Activated naive CD4-positive, alpha-beta T cell treated with anti-CD3 and anti-CD28 coated beads, Interleukin-2, amount 50 U/mL, for 72 hours (primary cell): ENCODE measurements around the gene COA1. TPM values are rescaled to one million over a fixed set of nuclear protein-coding genes. Genes with fewer than 3 reads are reported as not detected.

Experiments used
- ATAC-seq, 2 donors: fragments of 150-1000 bp; cut with Tn5 transposase; 2 replicates each; pipeline ENCODE4 v1.10.0; 2021; ENCODE audit warnings: mild to moderate bottlenecking in 2 of 2, moderate library complexity in 2 of 2
- DNase-seq, 2 donors: peaks; one replicate each; pipeline ENCODE4 v3.0.0; 2021 to 2022; ENCODE audit warnings: low spot score in 2 of 2
- H3K27ac Mint-ChIP-seq, 2 donors: one replicate each; pipeline ENCODE4 v1.8.0; 2022; ENCODE audit warnings: mild to moderate bottlenecking in 2 of 2, mixed read lengths in 2 of 2
- H3K36me3 Mint-ChIP-seq, 2 donors: one replicate each; pipeline ENCODE4 v1.8.0; 2022; ENCODE audit warnings: mixed read lengths in 2 of 2
- H3K9me3 Mint-ChIP-seq, 2 donors: one replicate each; pipeline ENCODE4 v1.8.0; 2022; ENCODE audit warnings: mixed read lengths in 2 of 2
- total RNA-seq, 2 donors: library from RNA; stranded (reverse); gene quantifications; one replicate each; pipeline ENCODE4 v1.2.3, GENCODE V29; 2022

The COA1 gene
- total RNA-seq, 2 donors from 2014 or later: 31.9 to 72.4 TPM

DNA sequence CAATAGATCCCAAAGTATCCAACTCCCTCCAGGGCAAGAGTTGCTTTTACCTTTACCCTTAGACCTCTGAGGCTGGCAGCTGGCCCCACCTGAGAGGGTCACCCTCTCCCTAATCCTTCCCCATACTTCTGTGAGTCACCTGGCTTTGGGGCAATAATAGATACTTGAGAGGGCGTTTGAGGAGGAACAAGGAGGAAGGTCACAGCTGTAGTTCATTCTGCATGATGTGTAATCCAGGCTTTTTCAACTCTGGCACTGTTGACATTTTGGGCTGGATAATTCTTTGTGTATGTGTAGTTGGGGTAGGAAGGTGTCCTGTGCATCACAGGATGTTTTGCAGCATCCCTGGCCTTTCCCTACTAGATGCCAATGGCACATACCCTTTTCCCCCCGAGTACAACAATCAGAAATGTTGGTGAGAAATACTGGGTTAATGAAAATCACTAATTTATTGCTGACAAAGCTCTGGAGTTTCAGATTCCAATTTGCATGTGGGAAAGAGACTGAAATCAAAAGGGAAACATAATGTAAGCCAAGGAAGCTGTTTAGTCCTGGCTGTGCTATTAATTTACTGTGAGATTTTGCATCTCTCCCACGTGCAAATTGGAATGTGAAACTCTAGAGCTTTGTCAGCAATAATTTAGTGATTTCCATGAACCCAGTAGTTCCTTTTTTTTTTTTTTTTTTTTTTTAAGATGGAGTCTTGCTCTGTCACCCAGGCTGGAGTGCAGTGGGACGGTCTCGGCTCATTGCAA is 32.8 kb upstream of the COA1 start:
- no peak for ATAC-seq
- no peak for DNase-seq
- no peak overlapping the region for H3K27ac Mint-ChIP-seq
- H3K36me3 Mint-ChIP-seq: no peaks in the 10 kb centered on the region
- no peaks in the 10 kb centered on the region for H3K9me3 Mint-ChIP-seq

DNA sequence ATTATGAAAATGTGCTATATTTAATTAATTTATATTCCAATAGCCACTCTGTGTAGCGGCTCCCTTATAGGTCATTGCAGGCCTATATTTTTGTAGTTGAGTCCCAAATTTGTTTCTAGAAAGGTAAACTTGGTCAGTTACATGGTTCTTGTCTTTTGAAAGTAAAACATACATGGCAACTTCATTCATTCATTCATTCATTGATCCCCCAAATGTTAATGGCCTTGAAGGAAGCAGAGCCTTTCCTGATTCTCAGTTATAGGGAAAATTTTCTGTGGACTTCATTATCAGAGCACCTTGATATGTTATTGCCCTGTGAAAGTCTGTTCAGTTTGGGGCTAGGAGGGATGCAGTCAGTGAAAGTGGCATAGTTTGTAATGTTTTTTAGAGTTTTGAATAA is 32.1 kb upstream of the COA1 start:
- DNase-seq (no peak), ATAC-seq (no peak)
- Mint-ChIP-seq H3K27ac (no peak overlapping the region), H3K9me3 (no peaks in the 10 kb centered on the region), H3K36me3 (no peaks in the 10 kb centered on the region)

DNA sequence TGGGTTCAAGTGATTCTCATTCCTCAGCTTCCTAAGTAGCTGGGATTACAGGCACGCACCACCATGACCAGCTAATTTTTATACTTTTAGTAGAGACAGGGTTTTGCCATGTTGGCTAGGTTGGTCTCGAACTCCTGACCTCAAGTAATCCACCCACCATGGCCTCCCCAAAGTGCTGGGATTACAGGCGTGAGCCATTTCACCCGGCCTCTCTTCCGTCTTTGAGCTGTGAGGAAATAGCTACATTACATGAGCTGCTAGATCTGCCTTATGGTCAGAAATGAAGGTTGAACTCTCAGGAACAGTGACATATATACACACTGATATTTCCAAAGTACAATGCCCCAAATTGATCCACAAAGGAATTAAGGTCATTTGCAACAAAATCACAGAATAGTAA is 31.5 kb upstream of the COA1 start:
- Mint-ChIP-seq H3K9me3 (no peaks in the 10 kb centered on the region), H3K36me3 (no peaks in the 10 kb centered on the region), H3K27ac (no peak overlapping the region)
- DNase-seq (no peak), ATAC-seq (no peak)

DNA sequence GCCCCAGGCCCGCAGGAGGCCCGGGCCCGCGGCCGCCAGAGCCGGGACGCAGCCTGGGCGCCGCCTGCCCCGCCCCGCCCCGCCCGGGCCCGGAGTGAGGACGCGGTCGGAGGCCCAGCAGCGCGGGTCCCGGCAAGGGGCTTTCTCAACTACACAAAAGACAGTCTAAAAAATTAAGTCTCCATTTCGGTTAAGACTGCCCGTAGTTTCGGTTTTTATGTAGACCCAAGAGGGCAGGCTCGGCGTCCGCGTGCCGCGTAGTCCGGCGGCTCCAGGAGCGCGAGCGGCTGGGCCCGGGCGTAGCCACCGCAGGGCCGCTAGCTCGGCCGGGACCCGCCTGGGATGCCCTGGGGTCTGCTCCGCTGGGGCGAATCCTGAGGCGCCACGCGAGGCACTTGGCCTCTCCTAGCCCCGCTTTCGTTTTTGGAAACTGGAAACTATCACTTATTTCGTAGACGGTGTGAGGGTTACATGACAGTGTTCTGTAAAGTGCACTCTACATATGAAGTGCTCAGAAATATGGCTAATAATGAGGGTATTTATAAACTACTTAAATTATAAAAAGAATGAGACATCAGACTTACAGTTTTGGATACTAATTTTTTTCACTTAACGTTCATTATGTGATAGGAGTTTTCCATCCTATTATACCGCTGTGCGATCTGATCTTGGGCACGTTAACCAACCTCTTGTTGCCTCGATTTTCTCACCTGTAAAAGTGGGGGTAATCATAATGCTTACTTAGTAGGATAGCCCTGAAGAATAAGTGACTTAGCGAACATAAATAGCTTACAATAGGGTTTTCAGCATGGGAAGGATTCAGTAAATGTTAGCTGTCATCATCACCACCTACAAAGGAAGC is 29.7 kb upstream of the COA1 start:
- DNase-seq (peak in 1 of 2 donors; percentile 54), ATAC-seq (peak; percentile 59 to 74)
- H3K36me3 Mint-ChIP-seq: no peaks in the 10 kb centered on the region
- no peaks in the 10 kb centered on the region for H3K9me3 Mint-ChIP-seq
- peak overlapping the region in 1 of 2 donors; percentile 53 for H3K27ac Mint-ChIP-seq

DNA sequence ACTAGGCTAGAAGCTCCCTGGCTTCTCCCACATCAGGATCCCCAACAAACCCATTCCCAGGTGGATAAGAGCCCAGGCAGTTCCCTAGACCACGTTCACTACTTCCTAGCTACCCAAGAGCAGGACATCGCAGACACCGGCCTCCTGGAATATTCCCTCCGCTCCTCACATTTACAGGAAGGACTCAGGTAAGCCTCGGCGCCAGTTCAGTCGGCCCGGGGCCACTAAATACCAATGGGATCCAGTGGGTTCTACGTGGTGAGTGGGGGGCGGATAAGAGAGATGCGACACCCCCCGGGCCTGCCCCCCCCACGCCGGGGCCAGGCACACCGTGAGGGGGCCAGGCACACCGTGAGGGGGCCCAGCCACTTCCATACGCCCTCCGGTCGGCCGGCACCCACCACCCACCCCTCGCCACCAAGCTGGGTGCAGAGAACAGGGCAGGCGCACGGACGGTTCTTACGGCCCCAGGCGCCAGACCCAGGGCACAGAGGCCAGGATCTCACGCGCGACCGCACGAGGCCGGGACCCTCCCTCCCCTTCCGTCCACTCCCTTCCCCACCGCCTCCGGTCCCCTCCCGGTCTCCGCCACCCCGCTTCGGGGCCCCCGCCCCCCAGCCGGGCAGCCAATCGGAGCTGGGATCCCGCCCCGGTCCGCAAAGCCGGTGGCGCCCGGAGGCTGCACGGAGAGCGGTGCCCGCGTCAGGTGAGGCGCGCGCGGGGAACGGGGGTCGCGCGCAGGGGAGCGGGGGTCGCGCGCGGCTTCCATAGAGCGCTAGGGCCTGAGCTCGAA is 28.9 kb upstream of the COA1 start, which contains the start of gene BLVRA:
TSS of gene BLVRA (plus strand) at position 652 of the 793 bp plus-strand sequence. CDS start 12,479 bp downstream, outside the sequence.
- Mint-ChIP-seq H3K36me3 (no peaks in the 10 kb centered on the region), H3K9me3 (no peaks in the 10 kb centered on the region), H3K27ac (peak within 1 kb of the TSS; percentile 16 to 53)
- ATAC-seq (peak; percentile 75 to 82), DNase-seq (peak; percentile 70 to 73)

DNA sequence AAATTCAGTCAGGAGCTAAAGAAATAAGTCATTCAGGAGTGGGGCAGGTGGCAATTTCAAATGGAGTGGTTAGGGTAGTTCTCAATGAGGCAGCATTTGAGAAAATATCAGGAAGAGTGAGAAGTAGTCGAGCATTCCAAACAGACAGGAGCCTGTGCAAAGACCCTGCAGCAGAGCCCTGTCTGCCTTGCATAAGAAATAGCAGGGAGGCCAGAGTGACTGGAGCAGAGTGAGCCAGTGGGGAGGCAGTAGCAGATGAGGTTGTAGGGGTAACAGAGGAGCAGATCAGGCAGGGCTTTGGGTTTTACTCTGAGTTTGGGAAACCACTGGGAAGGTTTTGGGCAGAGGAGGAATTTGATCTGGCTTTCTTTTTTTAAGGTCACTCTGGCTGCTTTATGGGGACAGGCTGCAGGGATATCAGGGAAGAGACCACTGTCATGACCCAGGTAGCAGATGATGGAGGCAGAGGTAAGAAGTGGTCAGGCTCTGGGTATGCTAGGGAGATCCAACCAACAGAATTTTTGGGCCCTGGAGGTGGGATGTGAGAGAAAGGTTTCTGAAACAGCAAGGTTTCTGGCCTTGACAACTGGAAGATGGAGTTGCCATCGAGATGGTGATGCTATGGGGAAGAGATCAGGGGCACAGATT is 27.9 kb upstream of the COA1 start:
- peak in 1 of 2 donors; percentile 14 for ATAC-seq
- peak overlapping the region in 1 of 2 donors; percentile 16 for H3K27ac Mint-ChIP-seq
- no peak for DNase-seq
- H3K36me3 Mint-ChIP-seq: no peaks in the 10 kb centered on the region
- H3K9me3 Mint-ChIP-seq: no peaks in the 10 kb centered on the region

DNA sequence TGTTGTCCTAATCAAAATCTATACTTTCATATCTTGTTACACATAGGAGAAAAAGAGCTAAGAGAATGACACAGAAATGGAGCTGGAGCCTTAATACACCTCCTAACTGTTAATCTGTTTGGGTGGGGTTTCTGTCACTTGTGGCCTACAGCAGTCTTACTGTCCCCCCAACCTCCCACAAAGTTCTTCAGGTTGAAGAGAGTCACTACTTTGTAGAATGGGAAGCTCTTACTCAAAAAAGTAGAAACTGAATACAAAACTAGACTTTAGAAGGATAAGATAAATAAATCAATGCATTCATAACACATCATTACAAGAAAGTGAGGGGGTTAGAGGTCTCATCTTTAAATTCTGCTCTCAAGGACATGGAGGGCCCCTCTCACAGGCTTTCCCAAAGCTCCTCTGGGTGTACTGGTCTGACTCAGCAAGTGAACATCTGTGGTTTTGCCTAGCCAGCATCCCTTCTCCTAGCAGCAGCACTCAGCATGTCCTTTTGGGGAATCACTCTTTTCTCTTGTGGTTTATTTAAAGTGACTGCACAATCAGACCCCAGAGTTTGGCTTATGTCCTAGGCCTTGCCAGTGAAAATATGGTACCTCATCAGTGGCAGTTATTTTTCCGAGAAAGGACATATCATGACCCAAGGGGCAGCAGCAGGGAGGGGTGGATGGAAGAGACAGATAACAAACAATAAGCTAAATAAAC is 27.2 kb upstream of the COA1 start:
- ATAC-seq (peak; percentile 19 to 72), DNase-seq (no peak)
- Mint-ChIP-seq H3K27ac (no peak overlapping the region), H3K36me3 (no peaks in the 10 kb centered on the region), H3K9me3 (no peaks in the 10 kb centered on the region)

DNA sequence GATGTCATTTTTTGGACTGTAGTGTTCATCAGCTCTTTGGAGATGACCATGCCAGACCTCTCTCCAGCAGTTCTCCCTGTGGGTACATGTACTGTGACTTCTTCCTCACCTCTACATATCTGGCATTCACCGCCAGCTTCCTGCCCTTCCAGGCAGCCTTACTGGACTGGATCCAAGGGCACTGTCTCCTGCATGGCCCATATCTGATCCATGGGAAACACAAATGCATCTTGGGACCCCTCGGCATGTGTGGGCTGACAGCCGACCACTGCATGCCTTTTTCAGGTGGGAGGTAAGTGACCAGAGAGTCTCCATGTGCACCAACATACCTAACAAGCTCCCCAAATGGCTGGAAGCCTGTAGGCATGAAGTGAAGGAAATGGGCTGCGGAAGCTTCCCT is 25.3 kb upstream of the COA1 start:
- Mint-ChIP-seq H3K27ac (no peak overlapping the region), H3K9me3 (no peaks in the 10 kb centered on the region), H3K36me3 (no peaks in the 10 kb centered on the region)
- no peak for DNase-seq
- ATAC-seq: no peak

DNA sequence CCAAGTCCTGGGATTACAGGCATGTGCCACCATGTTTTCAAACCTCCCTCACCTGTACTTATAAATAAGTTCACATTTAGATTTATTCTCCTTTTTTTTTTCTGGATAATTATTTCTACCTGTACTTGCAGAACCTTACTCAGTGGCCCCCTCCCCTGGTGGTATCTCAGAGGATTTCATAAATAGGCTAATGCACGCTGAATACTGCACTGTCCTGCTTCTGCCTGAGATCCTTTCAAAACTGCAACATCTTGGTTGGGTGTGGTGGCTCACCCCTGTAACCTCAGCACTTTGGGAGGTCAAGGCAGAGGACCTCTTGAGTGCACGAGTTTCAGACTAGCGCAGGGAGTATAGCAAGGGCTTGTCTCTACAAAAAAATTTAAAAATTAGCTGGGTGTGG is 24.5 kb upstream of the COA1 start:
- no peak for DNase-seq
- no peaks in the 10 kb centered on the region for H3K36me3 Mint-ChIP-seq
- no peak overlapping the region for H3K27ac Mint-ChIP-seq
- ATAC-seq: no peak
- no peaks in the 10 kb centered on the region for H3K9me3 Mint-ChIP-seq

DNA sequence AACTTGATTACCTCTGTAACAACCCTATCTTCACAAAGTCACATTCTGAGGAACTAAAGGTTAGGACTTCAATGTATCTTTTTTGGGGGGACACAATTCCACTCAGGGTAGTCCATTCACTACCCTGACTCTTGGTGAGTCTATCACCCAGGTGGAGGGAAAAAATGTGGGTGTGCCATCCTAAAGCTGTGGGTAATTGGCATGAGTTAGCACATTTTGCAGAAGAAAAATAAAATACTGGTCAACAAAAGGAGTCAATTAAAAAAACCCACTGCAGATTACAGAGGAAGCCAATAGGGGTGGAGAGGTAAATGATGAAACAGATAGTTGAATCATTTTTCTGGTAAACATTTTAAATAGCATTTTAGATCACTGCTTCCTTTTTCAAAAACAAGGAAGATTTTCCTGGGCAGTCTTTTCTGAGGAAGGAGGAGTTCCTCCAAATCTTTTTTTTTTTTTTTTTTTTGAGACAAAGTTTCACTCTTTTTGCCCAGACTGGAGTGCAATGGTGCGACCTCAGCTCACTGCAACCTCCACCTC is 24.0 kb upstream of the COA1 start:
- DNase-seq (no peak), ATAC-seq (no peak)
- H3K27ac Mint-ChIP-seq: no peak overlapping the region
- H3K36me3 Mint-ChIP-seq: no peaks in the 10 kb centered on the region
- no peaks in the 10 kb centered on the region for H3K9me3 Mint-ChIP-seq

DNA sequence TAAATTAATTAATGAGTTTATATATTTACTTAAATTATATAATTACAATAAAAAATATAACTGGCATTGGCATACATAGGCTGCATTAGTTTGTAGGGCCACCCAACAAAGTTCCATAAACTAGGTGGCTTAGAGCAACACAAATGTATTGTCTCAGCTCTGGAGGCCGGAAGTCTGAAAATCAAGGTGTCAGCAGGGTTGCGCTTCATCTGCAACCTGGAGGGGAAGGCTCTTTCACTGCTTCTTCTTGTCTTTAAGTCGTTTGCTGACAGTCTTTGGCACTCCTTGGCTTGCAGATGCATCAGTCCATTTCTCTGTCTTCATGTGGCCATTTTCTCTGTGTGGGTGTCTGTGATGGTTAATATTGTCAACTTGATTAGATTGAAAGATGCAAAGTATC is 23.1 kb upstream of the COA1 start:
- DNase-seq (no peak), ATAC-seq (no peak)
- Mint-ChIP-seq H3K27ac (no peak overlapping the region), H3K36me3 (no peaks in the 10 kb centered on the region), H3K9me3 (no peaks in the 10 kb centered on the region)

DNA sequence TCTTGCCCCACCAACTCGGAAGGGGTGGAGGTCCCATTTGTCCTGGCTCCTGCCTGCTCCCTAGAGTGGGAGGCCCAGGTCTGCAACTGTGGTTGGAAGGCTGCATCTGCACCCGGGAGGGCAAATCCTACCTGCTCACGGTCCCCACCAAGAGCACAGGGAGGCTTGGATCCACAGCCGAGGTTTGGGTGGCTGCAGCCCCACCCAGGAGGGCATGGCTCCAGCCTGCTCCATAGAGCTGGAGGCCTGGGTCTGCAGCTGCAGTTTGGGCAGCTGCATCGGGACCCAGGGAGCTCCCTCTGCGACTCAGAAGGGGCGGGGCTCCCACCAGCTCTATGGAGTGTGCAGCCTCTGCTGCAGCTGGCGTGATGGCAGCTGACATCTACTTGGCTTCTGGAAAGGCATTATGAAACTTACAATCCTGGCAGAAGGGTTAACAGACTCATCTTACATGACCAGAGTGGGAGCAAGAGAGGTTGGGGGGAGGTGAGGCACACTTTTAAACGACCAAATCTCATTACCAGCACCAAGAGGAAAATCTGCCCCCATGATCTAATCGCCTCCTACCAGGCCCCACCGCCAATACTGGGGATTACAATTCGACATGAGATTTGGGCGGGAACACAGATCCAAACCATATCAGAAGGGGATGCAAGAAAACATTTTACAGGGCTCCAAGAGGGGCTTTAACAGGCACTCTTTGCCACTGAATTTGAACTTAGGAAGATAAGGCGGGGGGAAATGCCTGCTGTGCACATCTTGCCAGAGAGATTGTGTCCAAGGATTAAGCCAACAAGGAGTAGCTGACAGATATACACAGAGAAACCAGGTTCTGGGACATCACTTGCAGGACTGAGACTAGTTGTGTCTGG is 20.9 kb upstream of the COA1 start:
- H3K9me3 Mint-ChIP-seq: peaks cover 0 to 4% of the 10 kb centered on the region in 2 donors
- ATAC-seq (peak in 1 of 2 donors; percentile 13), DNase-seq (no peak)
- no peak overlapping the region for H3K27ac Mint-ChIP-seq
- no peaks in the 10 kb centered on the region for H3K36me3 Mint-ChIP-seq

DNA sequence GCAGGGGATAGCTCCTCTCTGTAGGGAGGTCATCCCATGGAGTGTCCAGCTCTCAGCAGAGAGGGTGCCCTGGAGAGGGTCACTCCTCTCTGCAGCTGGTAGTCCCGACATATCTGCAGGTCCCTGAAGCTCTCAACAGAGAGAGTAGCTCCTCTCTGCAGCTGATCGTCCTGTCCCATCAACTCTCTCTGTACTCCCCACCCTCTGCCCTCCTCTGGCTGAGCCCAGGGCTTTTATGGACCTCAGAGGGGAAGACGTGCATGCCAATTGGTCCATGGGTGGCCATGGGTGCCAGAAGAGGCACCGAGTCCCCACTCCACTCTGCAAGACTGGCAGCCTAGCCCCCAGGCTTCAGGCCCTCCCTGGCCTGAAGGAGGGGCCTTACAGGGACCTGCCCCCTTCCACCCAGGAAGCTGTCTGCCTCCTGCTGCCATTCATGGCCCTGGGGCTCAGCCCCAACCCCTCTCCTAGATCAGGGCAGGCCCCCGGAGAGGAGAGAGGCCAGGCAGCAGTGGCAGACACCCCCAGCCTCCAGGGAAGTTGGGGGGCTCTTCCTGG is 20.1 kb upstream of the COA1 start:
- H3K9me3 Mint-ChIP-seq: peaks cover 0 to 4% of the 10 kb centered on the region in 2 donors
- H3K27ac Mint-ChIP-seq: no peak overlapping the region
- ATAC-seq (no peak), DNase-seq (no peak)
- no peaks in the 10 kb centered on the region for H3K36me3 Mint-ChIP-seq

DNA sequence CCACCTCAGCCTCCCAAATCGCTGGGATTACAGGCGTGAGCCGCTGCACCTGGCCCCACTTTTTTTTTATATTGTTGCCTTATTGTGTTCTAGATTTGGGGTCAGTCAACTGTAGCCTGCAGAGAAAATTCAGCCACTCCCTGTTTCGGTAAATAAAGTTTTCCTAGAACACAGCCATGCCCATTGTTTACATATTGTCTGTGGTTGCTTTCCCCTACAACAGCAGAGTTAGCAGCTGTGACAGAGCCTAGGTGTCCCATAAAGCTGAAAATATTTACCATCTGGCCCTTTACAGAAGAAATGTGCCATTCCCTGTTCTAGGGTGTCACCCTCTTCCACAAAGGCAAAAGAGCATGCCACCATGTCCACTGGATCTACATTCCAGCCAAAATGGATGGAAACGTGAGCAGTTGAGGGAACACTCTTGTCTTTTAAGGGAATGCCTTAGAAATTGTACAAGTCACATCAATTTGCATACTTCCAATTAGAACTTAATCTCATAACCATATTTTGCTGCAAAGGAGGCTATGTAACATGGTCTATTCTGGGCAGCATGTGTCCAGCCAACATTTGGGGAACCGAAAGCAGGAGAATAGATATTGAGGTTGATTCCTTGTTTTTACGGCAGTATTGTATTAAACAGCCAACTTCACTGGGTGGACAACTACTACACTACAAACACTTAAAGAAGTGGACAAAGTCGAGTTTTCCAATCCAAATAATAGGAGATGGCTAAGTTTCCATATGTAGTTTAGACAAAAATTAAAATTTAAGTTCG is 18.2 kb upstream of the COA1 start:
- DNase-seq (no peak), ATAC-seq (no peak)
- H3K9me3 Mint-ChIP-seq: peaks cover 0 to 4% of the 10 kb centered on the region in 2 donors
- no peak overlapping the region for H3K27ac Mint-ChIP-seq
- H3K36me3 Mint-ChIP-seq: no peaks in the 10 kb centered on the region
